ENCODE measurements around the gene RNF223.
"Not testable (repeated sequence)": the region's sequence is repeated elsewhere in the genome, so short reads cannot be mapped to it uniquely, and the experiment has no call there.

The RNF223 gene

GRCh38 chr1:1106510-1107221 is 32.6 kb upstream of the RNF223 start:
- no peak for DNase-seq

DNA sequence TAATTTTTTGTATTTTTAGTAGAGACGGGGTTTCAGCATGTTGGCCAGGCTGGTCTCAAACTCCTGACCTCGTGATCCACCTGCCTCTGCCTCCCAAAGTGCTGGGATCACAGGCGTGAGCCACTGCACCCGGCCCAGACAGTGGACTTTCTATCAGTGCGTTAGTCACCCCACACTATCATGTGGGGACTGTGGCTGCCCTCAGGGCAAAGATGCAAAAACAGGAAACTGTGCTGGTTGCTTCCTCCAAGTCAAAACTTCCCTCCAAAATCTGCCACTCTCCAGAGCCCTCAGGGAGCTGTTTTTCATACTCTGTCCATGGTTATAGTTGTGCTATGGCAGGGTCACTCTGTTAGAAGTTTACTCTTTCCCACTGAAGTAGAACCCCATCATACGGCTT is 30.0 kb upstream of the RNF223 start:
- not testable (repeated sequence) for DNase-seq

- DNase-seq, result no peak
Measured at GRCh38 chr1:1101503-1101902, 27.4 kb upstream of the RNF223 start.

GRCh38 chr1:1100296-1100695 is 26.2 kb upstream of the RNF223 start:
- DNase-seq, result no peak

GRCh38 chr1:1099506-1100183 is 25.5 kb upstream of the RNF223 start:
- DNase-seq, result no peak

DNA sequence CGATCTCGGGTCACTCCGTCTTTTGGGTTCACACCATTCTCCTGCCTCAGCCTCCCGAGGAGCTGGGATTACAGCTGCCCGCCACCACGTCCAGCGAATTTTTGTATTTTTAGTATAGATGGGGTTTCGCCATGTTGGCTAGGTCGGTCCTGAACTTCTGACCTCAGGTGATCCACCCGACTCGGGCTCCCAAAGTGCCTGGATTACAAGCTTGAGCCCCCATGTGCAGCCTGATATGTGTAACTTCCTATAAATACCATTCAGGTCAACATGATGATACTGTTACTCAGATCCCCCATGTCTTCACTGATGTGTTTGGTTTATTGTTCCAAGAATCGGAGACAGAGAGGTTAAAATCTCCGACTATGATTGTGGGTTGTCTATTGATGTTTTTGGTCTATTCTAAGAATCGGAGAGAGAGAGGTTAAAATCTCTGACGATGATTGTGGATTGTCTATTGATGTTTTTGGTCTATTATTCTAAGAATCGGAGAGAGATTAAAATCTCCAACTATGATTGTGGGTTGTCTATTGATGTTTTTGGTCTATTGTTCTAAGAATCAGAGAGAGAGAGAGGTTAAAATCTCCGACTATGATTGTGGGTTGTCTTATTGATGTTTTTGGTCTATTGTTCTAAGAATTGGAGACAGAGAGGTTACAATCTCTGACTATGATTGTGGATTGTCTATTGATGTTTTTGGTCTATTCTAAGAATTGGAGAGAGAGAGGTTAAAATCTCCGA is 24.7 kb upstream of the RNF223 start:
- no peak for DNase-seq

- not testable (repeated sequence) for DNase-seq
Measured at GRCh38 chr1:1096136-1096535, 22.0 kb upstream of the RNF223 start.

DNA sequence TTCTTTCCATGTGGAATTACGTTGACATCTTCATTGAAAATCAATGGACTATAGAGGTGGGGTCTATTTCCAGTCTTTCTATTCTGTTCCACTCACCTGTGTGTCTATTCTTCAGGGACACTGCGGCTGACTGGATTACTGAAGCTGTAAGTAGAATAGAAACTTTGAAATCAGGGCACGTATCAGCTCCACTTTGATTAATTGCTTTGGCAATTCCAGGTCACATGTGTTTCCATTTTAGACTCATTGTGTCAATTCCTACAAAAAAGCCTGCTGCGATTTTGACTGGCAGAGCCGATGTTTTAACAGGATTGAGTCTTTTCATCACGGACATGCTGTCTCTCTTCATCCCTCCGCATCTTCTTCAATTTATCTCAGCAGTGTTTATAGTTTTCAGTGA is 20.9 kb upstream of the RNF223 start:
- no peak for DNase-seq

DNA sequence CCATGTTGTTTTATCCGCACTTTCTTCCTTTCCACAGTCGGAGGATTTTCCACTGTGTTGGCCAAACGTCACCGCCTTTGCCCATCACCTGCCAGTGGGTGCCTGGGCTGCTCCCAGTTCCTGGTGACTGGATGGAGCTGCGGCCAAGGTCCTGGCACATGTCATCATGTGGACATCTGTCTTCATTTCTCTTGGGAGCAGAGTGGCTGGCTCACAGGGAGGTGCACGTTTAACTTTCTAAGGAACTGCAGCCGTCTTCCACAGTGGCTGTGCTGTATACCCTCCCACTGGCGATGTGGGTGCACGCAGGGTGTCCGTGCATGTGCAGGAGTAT is 19.5 kb upstream of the RNF223 start:
- DNase-seq, result no peak

DNA sequence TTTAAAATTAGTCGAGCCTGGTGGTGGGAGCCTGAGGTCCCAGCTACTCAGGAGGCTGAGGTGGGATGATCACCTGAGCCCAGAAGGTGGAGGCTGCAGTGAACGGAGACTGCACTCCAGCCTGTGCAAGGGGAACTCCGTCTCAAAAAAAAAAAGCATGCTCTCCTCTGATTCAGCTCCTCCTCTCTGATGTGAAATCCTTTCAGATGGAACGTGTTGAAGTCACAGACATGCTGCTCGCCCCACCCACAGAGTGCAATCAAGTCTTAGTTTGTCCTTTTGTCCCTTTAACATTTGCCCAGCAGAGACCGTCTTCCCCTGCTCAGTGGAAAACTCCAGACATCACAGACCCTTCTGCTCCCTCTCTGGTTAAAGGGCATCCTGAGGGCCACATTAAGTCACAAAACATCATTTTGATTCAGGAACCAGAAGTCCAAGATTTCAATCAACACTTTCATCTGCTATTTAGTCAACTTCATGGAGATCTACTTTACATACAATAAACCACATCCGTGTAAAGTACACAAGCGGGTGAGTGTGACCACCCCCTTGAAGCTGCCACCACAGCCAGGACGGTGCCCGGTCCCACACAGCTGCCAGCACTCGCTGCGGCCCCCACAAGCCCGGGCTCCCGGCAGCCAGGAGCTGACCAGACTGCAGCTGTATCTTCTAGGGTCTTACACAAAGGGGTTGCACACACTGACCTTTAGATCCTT is 18.9 kb upstream of the RNF223 start:
- no peak for DNase-seq

DNA sequence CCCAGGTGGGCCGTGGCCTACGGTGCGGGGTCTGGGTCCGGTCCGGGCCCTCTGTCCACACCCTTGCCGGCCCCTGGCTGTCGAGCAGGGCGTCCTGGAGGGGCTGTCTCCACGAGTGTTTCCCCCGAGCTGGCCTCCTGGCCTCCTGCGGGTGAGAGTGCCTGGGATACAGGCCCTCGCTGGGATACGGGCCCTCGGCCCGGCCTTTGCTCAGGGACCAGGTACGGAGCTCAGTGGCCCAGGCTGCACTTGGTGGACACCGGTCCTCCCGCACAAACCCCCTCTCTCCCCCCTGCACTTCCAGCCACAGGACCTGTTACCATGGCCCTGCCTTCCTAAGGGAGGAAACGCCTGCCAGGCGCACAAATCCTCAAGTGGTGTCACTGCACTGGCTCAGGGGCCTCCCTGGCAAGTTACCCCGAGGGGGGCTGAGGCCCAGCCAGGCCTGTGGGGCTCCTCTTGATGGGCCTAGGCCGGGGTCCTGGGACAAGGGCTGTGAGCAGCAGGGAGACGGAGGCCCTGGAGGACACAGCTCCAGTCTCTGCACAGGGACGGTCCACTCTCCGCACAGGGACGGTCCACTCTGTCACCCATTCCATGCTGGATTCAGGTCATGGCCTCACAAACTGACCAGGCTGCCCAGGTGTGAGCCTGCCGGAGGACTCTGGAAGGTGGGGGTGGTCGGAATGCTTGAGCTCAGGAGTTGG is 18.2 kb upstream of the RNF223 start:
- no peak for DNase-seq

DNA sequence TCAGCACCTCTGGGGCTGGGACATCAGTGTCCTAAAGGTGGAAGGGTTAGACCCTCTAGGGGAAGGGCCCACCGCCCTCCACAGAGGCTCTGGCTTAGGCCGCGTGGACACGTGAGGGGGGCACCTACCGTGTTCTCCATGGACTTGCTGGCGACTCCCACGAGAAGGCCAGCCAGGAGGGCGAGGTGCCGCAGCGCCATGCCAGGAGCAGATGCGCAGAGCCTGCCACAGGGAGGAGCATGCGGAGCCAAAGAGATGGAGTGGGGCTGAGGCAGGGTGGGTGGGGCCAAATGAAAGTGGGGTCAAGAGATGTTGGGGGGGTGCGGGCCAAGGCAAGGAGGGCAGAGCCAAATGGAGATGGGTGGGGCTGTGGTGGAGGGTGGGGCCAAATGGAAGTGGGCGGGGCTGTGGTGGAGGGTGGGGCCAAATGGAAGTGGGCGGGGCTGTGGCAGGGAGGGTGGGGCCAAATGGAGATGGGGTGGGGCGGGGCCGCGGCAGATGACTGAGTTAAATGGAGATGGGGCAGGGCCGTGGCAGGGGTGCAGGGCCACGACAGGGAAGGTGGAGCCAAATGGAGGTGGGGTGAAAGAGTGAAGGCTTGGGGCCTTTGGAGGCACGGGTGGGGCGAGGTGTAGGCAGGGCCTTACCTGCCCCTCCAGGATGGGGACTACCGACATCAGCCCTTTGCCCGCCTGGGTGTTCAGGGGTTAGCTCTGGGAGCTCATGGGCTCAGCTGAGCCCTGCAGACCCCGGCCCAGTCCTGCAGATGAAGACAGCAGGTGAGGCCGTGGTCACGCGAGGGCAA is 17.4 kb upstream of the RNF223 start:
- DNase-seq, result no peak

GRCh38 chr1:1090424-1091343 is 16.6 kb upstream of the RNF223 start:
- DNase-seq, result no peak

GRCh38 chr1:1089731-1090423 is 15.8 kb upstream of the RNF223 start:
- no peak for DNase-seq

DNA sequence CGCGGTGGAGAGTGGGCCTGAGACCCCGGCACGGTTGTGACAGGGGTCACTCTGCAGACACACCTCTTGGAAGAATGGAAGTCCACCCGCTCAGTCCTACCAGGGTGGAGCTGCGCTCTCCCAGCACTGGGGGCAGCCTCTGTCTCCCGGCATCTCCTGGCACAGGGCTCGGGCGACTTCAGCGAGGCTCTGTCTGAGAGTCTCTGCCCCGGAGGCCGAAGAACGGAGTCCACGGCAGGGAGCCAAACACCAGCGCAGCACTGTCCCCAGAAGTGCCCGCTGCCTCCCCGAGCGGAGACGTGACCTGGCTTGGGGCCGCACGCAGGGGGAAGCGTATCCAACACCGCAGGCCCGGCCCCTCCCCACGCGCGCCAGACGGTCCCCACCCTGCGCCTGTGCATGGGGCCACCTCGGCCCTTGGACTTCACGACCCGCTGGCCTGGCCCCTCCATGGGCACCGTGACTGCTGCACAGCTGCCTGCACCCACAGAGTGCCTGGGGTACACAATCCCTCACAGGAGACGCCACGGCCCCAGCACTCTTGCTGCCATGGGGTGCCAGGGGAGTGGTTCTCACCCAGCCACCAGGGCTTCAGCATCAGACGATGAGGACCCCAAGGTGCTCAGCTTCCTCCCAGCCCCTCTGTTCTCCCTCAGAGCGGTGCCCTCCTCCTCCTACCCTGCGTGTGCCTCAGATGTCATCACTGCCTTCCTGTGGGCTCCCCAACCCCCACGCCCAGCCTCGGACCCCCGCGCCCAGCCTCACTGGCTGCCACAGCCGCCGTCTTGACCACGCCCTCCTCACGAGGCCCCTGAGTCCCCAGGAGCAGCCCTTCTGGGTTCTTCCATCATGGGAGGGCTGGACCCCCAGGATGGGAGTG is 14.9 kb upstream of the RNF223 start:
- no peak for DNase-seq

DNA sequence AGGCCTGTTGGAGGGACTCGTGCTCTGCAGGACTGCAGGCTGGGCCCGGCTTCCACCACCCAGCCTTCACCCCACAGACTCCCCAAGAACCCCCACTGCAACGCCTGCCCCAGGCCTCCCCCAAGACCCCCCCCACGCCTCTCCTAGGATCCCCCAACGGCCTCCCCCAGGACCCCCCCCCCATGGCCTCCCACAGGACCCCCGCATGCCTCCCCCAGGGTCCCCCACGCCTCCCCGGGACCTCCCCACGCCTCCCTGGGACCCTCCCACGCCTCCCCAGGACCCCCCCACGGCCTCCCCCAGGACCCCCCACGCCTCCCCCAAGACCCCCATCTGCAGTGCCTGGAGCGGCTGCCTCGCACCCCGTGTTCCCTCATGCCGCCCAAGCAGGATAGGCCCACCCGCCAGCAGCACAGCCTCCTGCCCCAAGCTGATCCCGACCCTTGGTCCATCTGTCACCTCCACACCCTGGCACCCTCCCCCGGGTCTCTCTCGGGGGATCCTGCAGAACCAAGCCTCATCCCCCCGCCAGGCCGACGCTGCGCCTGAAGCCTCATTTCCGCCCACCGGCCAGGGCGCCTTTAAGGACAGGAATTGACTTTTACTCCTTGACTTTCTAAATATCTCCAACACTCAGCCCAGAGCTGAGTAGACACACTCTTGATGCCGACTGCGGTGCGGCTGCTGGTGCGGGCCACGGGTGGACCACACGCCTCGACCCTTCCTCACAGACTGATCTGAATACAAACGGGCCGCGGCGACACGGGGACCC is 14.1 kb upstream of the RNF223 start:
- no peak for DNase-seq

GRCh38 chr1:1087351-1088028 is 13.4 kb upstream of the RNF223 start:
- DNase-seq, result no peak

DNA sequence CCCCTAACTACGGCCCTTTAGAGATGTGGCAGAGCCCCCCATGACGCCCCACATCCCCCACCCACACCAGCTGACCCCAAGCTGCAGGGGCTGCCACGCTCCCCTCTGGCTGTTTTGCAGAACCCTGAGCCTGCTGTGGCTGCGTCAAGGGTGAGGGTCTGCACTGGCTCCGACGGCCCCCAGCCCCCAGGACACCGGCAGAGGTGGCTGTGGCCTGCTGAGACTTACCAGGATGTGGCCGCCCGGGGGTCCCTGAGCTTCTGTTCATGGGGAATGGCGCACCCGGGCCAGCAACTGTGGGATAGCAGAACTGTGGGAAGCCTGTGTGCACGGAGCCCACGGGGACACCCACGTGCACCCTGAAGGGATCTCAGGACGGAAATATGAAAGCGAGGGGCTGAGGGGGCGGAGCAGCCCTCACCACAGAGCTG is 12.8 kb upstream of the RNF223 start:
- DNase-seq, result no peak
